ENCODE measurements around the gene ARID3B.

The ARID3B gene

DNA sequence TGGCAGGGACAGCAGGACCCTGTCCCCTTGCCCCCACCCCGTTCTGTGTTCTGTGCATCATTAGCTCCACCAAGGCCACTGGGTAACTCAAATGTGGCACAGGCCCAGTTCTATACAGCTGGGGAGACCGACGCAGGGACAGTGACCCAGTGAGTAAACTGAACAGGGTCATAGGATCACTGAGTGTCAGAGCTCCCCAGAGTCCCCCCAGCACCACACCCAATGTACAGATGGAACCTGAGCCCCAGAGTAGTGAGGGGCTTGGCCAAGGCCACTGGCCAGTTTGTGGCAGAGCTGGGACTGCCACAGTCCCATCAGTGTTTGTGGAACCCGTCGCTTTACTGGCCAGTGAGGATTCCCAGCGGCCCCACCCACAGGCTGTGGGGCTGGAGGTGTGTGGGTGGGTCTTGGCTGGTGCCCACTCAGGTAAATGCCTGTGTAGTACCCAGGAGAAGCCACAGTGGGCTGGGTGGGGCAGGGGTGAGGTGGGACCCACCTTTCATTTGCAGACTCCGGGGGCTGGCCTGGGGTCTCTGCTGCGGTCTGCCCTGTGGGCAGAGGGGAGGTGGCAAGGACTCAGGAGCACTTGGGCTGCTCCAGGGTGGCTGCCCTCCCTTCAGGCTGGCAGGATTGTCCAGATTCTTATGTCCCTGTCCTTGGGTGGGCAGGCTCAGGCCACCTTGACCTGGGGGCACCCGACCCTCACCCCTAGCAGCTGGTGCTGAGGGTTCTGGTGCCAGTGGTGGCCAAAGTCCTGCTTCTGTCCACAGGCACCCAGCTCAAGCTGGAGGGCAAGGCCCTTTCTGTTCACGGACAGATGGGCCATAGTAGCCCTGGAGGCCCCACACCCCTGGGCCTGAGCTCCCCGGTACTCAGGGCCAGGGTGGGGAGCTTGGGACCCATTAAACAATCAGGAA is 63.0 kb downstream of the ARID3B start:
- no peak for DNase-seq (ENCODE audit: low read depth in 3 of 3)

GRCh38 chr15:74604983-74605794 is 64.2 kb downstream of the ARID3B start:
- DNase-seq (ENCODE audit: low read depth in 3 of 3) = no peak

- DNase-seq (ENCODE audit: low read depth in 3 of 3) = no peak
Observed at GRCh38 chr15:74605795-74606150, 64.8 kb downstream of the ARID3B start.

- DNase-seq (ENCODE audit: low read depth in 3 of 3) = no peak
Observed at GRCh38 chr15:74608786-74609185, 67.8 kb downstream of the ARID3B start.

- no peak for DNase-seq (ENCODE audit: low read depth in 3 of 3)
Observed at GRCh38 chr15:74609938-74610301, 68.9 kb downstream of the ARID3B start.

DNA sequence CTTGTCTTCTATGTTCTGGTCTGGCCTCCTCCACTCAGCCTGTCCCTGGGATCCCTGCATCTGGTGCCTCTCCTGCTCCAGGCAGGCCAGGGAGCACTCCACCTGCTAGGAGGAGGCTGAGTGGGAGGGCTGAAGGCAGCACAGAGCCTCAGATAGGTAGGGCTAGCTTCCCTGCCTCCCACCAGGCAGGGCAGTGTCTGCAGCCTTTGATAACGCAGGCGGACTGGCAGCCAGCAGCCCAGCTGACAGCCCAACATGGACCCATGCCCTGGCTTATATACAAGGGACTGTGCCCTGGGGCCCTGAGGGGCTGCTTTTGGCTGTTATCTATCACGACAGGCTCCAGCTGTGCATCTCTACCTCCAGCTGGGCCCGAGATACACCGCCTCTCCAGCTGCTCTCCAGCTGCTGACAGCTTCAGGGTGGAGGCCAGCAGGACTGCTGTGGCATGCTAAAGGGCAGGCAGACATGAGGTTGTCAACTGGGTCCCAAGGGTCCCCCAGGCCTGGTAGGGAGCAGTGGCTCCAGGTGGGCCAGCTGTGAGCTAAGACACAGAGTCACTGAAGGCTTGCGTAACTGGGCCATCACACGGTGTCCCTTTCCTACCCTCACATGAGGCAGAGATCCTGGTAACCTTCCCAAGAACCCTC is 69.4 kb downstream of the ARID3B start:
- DNase-seq (ENCODE audit: low read depth in 3 of 3) = no peak

GRCh38 chr15:74611341-74611740 is 70.3 kb downstream of the ARID3B start:
- no peak for DNase-seq (ENCODE audit: low read depth in 3 of 3)

DNA sequence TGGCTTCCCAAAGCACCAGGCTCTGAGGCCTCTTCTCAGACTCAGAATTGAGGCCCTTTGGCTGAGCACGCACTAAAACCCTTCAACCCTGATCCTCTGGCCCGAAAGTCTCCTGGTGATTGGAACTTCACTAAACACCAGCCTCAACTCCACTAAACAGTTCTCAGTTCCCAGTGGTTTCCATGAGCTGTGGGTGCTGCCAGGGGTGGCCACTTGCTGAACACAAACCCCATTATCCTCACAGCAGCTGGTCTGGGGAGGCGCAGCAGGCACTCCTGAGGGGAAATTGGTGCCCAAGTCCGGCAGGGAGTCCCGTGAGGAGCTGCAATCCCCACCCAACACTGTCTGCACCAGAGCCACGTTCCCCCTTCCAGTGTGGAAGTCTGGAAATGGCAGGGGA is 70.8 kb downstream of the ARID3B start:
- no peak for DNase-seq (ENCODE audit: low read depth in 3 of 3)

DNA sequence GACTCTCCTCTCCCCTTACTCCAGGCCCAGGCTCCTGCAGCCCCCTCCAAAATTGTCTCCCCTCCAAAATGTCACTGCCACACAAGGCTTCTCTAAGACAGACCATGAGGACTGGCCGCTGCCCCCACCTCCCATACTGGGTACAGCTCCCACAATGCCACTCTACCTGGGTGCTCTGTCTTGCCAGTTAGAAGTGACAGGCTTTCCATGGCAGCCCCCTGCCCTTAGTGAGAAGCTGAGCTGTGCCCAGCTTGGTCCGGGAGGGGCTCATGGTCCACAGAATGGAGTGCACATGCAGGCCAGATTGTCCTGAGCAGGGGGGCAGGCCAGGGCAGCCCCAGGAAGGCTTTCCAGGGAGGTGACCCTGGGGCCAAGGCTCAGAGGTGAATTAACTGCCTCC is 71.7 kb downstream of the ARID3B start:
- DNase-seq (ENCODE audit: low read depth in 3 of 3) = no peak

DNA sequence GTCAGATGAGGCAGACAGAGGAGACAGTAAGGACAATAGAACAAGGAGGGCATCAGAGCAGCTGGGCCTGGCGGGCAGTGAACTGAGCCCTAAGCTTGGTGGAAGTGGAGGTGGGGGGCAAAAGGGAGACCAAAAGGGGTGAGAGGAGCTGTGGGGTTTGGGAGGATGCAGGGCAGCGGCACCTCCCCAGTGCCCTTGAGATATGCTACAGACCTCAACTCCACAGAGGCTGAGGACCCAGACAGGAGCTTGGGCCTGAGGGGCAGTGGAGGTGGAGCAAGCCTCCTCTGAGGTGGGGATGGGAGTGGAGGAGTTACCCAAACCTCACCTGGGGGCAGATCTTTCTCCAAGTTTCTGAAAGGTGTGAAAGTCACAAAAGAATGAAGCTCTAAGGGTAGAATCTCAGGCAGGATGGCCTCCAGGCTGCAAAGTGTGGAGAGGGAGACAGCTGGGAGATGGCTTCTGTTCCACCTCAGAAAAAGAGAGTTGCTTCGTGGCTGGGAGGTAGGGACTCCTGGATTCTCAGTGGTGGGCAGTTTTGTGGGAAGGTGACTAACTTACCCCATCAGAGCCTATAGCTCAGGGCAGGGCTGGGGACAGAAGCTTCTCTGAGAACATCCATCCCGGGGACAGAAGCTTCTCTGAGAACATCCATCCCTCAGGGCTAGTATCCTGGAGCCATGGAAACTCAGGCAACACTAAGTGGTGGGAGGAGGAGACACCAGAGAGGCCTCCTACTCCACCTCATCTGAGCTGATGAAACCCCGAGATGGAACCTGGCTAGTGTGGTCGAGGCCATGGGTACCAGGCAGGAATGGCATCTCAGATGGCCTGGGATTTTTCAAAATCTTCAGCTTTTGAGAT is 72.3 kb downstream of the ARID3B start:
- DNase-seq (ENCODE audit: low read depth in 3 of 3) = no peak

DNA sequence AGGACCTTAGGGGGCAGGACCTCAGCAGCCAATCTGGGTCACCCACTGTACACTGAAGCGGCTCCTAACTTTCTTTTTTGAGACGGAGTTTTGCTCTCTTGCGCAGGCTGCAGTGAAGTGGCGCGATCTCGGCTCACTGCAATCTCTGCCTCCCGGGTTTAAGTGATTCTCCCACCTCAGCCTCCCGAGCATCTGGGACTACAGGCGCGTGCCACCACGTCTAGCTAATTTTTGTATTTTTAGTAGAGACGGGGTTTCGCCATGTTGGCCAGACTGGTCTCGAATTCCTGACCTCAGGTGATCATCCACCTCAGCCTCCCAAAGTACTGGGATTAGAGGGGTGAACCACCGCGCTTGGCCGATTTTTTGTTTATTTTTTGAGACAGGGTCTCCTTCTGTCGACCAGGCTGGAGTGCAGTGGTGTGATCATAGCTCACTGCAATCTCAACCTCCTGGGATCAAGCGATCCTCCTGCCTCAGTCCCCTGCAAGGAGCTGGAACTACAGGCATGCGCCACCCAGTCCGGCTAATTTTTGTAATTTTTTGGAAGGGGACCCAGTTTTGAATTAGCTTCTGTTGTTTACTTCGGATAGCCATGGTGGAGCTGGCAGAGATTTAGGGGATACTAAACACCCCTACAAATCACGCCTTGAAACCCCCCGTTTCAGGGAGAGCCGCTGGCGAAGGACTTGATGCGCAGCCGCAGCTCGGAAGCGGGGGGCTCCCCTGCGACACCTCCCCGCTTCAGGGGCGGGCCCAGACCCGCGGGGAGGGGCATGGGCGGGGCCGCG is 73.1 kb downstream of the ARID3B start:
- no peak for DNase-seq (ENCODE audit: low read depth in 3 of 3)

DNA sequence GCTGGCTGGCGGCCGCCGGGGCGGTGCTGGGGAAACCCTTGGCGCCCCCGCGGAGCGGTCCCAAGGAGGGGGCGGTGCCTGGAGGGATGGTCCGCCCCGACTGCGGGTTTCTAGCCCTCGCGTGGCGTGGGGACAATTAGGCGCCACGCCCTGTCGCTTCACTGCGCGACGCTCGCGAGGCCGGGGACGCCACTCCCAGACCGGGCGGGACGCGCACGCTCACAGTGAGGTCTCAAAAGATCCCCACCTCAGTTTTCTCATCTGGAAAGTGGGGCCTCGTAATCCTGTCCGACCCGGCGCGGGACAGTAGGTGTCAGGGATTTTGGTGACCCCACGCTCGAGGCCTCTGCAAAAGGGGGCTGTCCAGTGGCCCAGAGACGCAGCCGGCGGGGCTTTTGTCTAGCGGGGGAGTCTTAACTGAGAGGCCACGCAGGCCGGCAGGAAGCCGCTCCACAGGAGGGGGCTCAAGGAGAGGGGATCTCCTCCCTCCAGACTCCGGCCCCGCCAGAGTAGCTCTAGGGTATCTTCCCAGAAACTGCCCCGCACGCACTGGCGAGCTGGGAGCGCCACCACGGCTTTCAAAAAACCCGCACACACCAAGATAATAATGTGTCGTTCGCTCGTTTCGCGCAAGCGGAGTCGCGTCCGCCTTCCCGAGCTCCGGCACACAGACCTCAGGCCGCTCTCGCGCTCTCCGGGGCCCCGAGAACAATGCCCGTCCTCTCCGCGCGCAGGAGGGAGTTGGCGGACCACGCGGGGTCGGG is 73.9 kb downstream of the ARID3B start:
- DNase-seq (ENCODE audit: low read depth in 3 of 3) = peak; percentile 76 to 86 (median 84)

DNA sequence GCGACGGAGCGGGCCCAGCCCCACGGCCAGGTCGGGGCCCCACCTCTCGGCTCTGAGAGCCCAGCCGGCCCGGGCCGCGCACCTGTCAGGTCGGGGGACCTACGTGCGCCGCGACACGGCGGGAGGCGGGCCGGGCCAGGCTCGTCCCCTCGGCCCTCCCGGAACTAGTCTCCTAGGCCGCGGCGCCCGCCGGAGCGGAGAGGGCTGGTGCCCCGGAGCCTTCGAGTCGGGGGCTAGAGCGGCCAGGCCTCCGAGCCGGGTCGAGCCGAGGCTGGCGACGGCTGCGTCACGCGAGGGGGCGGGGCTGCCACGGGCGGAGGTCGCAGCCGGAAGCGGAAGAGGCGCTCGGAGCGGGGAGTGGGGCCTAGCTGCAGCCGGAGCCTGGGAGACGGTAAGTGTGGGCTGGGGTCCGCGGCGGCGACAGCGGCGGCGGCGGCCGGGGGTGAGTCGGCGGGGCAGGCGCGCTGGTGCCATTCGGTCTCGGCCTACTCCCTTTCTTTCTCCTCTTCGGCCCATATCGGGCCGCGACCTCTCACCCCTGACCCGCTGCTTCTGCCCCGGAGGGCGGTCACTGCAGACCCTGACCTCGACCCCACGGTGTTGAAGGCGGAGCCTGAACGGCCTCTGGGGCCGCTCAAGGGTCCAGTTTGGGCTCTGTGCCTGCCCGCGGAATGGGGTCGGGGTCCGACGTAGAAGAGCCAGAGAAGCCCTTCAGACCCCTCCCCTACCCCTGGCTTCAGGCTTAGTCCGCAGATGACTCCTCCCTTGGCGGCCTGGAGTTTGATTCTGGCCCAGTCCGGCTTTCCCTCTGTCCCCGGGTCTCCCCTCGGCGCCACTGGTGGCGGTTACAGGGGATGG is 74.7 kb downstream of the ARID3B start, which contains the start of gene CLK3:
TSS of gene CLK3 (plus strand) at position 329 of the 858 bp plus-strand sequence. CDS start 3,361 bp downstream, outside the sequence.
- DNase-seq (ENCODE audit: low read depth in 3 of 3) = peak; percentile 89 to 95 (median 92)

GRCh38 chr15:74616366-74616939 is 75.4 kb downstream of the ARID3B start:
- peak in 2 of 3 experiments; percentile 31 to 61 for DNase-seq (ENCODE audit: low read depth in 3 of 3)

GRCh38 chr15:74616996-74617395 is 76.0 kb downstream of the ARID3B start:
- no peak for DNase-seq (ENCODE audit: low read depth in 3 of 3)

GRCh38 chr15:74618841-74619596 is 78.0 kb downstream of the ARID3B start:
- DNase-seq (ENCODE audit: low read depth in 3 of 3) = no peak

DNA sequence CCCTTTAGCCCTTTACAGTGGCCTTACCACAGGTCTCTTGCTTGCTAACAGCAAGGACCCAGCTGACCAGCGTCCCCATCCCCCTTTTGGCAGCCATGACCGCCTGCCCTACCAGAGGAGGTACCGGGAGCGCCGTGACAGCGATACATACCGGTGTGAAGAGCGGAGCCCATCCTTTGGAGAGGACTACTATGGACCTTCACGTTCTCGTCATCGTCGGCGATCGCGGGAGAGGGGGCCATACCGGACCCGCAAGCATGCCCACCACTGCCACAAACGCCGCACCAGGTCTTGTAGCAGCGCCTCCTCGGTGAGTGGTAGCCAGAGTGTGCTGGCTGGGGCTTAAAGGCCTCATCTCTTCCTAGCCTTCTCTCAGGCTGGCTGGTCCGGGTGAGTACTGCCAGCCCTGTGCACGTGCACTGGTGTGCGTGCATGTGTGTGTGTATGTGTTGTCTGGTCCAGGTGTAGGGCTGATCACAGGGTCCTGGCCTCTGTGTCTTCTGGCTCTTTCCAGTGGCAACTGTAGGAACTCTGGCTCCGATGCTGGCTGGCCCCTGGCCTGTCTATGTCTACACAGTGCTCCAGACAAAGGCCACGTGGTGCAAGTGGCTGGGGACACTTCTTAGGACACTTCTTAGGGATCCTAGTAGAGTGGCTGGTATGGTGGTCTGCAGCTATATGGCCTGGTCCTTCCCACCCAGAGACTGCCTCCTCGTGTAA is 79.1 kb downstream of the ARID3B start:
- DNase-seq (ENCODE audit: low read depth in 3 of 3) = no peak
